ENCODE results near the gene SV2C.

The SV2C gene

GRCh38 chr5:76339919-76340318 is 256.7 kb downstream of the SV2C start:
- peaks cover 35% of the 10 kb centered on the region for H3K4me1 ChIP-seq (ENCODE audit: insufficient read depth, low read length, poor library complexity, severe bottlenecking)
- 0 out of 2 replicates have a peak, but pooled peaks cover 3% of the 10 kb centered on the region for H3F3A ChIP-seq (ENCODE audit: low read depth)
- no peaks in the 10 kb centered on the region for H3K27me3 ChIP-seq (ENCODE audit: insufficient read depth, low read length, poor library complexity, severe bottlenecking)
- H2AFZ ChIP-seq (ENCODE audit: low read length) = no peak overlapping the region
- no peak for TF ChIP-seq EZH2phosphoT487 (IDR thresholded peaks at IDR 0.05; ENCODE audit: borderline replicate concordance)
- TF ChIP-seq, protein P1, sequence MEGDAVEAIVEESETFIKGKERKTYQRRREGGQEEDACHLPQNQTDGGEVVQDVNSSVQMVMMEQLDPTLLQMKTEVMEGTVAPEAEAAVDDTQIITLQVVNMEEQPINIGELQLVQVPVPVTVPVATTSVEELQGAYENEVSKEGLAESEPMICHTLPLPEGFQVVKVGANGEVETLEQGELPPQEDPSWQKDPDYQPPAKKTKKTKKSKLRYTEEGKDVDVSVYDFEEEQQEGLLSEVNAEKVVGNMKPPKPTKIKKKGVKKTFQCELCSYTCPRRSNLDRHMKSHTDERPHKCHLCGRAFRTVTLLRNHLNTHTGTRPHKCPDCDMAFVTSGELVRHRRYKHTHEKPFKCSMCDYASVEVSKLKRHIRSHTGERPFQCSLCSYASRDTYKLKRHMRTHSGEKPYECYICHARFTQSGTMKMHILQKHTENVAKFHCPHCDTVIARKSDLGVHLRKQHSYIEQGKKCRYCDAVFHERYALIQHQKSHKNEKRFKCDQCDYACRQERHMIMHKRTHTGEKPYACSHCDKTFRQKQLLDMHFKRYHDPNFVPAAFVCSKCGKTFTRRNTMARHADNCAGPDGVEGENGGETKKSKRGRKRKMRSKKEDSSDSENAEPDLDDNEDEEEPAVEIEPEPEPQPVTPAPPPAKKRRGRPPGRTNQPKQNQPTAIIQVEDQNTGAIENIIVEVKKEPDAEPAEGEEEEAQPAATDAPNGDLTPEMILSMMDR (conservative IDR thresholded peaks at IDR 0.05; ENCODE audit: low read length) = no peak
- no peak overlapping the region for H3K4me2 ChIP-seq (ENCODE audit: low read depth, low read length, poor library complexity, severe bottlenecking)
- H3K36me3 ChIP-seq (ENCODE audit: insufficient read depth, low read length) = no peaks in the 10 kb centered on the region
- no peaks in the 10 kb centered on the region for H3K9me2 ChIP-seq (replicated peaks; ENCODE audit: low read depth, low read length)
- no peaks in the 10 kb centered on the region for H4K20me1 ChIP-seq (ENCODE audit: insufficient read depth, low read length, poor library complexity, severe bottlenecking)
- H3K4me3 ChIP-seq (ENCODE audit: low read length, poor library complexity, severe bottlenecking) = no peak overlapping the region
- H3K9me3 ChIP-seq (ENCODE audit: insufficient read depth, low read depth, low read length) = no peaks in the 10 kb centered on the region
- no peak overlapping the region for H3K9ac ChIP-seq (ENCODE audit: low read depth, low read length, poor library complexity, severe bottlenecking)
- no peaks in the 10 kb centered on the region for H3K79me2 ChIP-seq (ENCODE audit: insufficient read depth, low read length)

- Histone ChIP-seq H3K9me3 (ENCODE audit: insufficient read depth, low read depth, low read length) (no peaks in the 10 kb centered on the region), H4K20me1 (ENCODE audit: insufficient read depth, low read length, poor library complexity, severe bottlenecking) (no peaks in the 10 kb centered on the region), H3K79me2 (ENCODE audit: insufficient read depth, low read length) (no peaks in the 10 kb centered on the region), H2AFZ (ENCODE audit: low read length) (peak overlapping the region; percentile 73), H3K4me1 (ENCODE audit: insufficient read depth, low read length, poor library complexity, severe bottlenecking) (peaks cover 41% of the 10 kb centered on the region), H3K4me3 (ENCODE audit: low read length, poor library complexity, severe bottlenecking) (peak overlapping the region; percentile 19), H3K9me2 (replicated peaks; ENCODE audit: low read depth, low read length) (no peaks in the 10 kb centered on the region), H3F3A (ENCODE audit: low read depth) (0 out of 2 replicates have a peak, but pooled peaks cover 3% of the 10 kb centered on the region), H3K4me2 (ENCODE audit: low read depth, low read length, poor library complexity, severe bottlenecking) (peak overlapping the region; percentile 55), H3K36me3 (ENCODE audit: insufficient read depth, low read length) (no peaks in the 10 kb centered on the region), H3K9ac (ENCODE audit: low read depth, low read length, poor library complexity, severe bottlenecking) (peak overlapping the region; percentile 27), H3K27me3 (ENCODE audit: insufficient read depth, low read length, poor library complexity, severe bottlenecking) (no peaks in the 10 kb centered on the region)
- no peak for TF ChIP-seq EZH2phosphoT487 (IDR thresholded peaks at IDR 0.05; ENCODE audit: borderline replicate concordance)
- TF ChIP-seq, protein P1 (conservative IDR thresholded peaks at IDR 0.05; ENCODE audit: low read length) = no peak
Measured at GRCh38 chr5:76341651-76342334, 258.6 kb downstream of the SV2C start.

DNA sequence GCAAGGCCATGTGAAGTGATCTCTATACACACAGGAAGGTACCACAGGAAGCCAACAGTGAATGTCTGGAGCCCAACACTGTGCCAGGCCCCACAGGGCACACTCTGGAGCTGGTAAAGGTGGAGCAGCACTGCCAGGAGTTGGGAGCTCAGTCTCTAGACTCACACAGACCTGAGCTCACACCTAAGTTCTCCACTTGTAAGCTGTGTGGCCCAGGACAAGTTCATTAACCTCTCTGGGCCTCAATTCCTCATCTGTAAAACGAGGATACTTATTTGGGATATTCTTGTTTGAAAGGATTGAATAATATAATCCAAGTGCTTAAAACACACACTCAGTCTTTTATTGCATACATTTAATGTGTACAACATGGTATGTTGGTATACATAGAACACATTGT is 259.3 kb downstream of the SV2C start:
- Histone ChIP-seq H4K20me1 (ENCODE audit: insufficient read depth, low read length, poor library complexity, severe bottlenecking) (no peaks in the 10 kb centered on the region), H2AFZ (ENCODE audit: low read length) (peak overlapping the region; percentile 73), H3K9ac (ENCODE audit: low read depth, low read length, poor library complexity, severe bottlenecking) (peak overlapping the region; percentile 27), H3K9me2 (replicated peaks; ENCODE audit: low read depth, low read length) (no peaks in the 10 kb centered on the region), H3K9me3 (ENCODE audit: insufficient read depth, low read depth, low read length) (no peaks in the 10 kb centered on the region), H3F3A (ENCODE audit: low read depth) (0 out of 2 replicates have a peak, but pooled peaks cover 3% of the 10 kb centered on the region), H3K4me3 (ENCODE audit: low read length, poor library complexity, severe bottlenecking) (peak overlapping the region; percentile 19), H3K36me3 (ENCODE audit: insufficient read depth, low read length) (no peaks in the 10 kb centered on the region), H3K4me1 (ENCODE audit: insufficient read depth, low read length, poor library complexity, severe bottlenecking) (peaks cover 40% of the 10 kb centered on the region), H3K27me3 (ENCODE audit: insufficient read depth, low read length, poor library complexity, severe bottlenecking) (no peaks in the 10 kb centered on the region), H3K79me2 (ENCODE audit: insufficient read depth, low read length) (no peaks in the 10 kb centered on the region), H3K4me2 (ENCODE audit: low read depth, low read length, poor library complexity, severe bottlenecking) (peak overlapping the region; percentile 55)
- TF ChIP-seq, protein P1 (conservative IDR thresholded peaks at IDR 0.05; ENCODE audit: low read length) = no peak
- no peak for TF ChIP-seq EZH2phosphoT487 (IDR thresholded peaks at IDR 0.05; ENCODE audit: borderline replicate concordance)

Measured in Loucy (cell line).